ENCODE measurements around the gene TMEM255A. TPM values are rescaled to one million over a fixed set of nuclear protein-coding genes. Genes with fewer than 3 reads are reported as not detected.

TMEM255A gene
- total RNA-seq, 2 donors from 2014 or later = 1.6 to 6.3 TPM

- DNase-seq (ENCODE audit: low spot score) = no peak
- intact Hi-C loops (cut with DNase I) = loop anchor here in 1 of 2 donors (10.0 kb wide), 1 partner anchor 120 kb away; the partner anchor contains the start of gene RHOXF1
Measured at GRCh38 chrX:120235284-120235683, 76.0 kb downstream of the TMEM255A start.

- no peak for DNase-seq (ENCODE audit: low spot score)
- intact Hi-C loops (cut with DNase I) = no loop called here
Measured at GRCh38 chrX:120228187-120228908, 82.9 kb downstream of the TMEM255A start.

GRCh38 chrX:120224388-120224787 lies 86.9 kb downstream of the TMEM255A start:
- intact Hi-C loops (cut with DNase I) = no loop called here
- no peak for DNase-seq (ENCODE audit: low spot score)

- intact Hi-C loops (cut with DNase I) = no loop called here
- no peak for DNase-seq (ENCODE audit: low spot score)
Measured at GRCh38 chrX:120223374-120223773, 87.9 kb downstream of the TMEM255A start.

GRCh38 chrX:120213438-120214265 lies 97.6 kb downstream of the TMEM255A start:
- DNase-seq (ENCODE audit: low spot score) = no peak
- intact Hi-C loops (cut with DNase I) = no loop called here

Other genes starting within 250 kb of the TMEM255A start
- gene RHOXF2B, start 233.8 kb downstream of the TMEM255A start, total RNA-seq = not detected
- not detected for gene RHOXF1, start 195.5 kb downstream of the TMEM255A start, total RNA-seq
- gene RHOXF2, start 152.8 kb downstream of the TMEM255A start, total RNA-seq = not detected
- 1 to 10 TPM; 7.4 to 7.8 TPM for gene ZBTB33, start 60.6 kb downstream of the TMEM255A start, total RNA-seq
- gene ATP1B4, start 50.6 kb upstream of the TMEM255A start, total RNA-seq = not detected
- gene LAMP2, start 157.8 kb upstream of the TMEM255A start, total RNA-seq = 100 to 1,000 TPM in 1 of 2 donors, 10 to 100 TPM in 1; 92.5 to 102 TPM
- 10 to 100 TPM; 52.7 to 56.5 TPM for gene CUL4B, start 249.5 kb upstream of the TMEM255A start, total RNA-seq